ENCODE measurements around the gene MUC5AC. TPM values are rescaled to one million over a fixed set of nuclear protein-coding genes. Genes with fewer than 3 reads are reported as not detected.

MUC5AC gene
- total and polyA plus RNA-seq, 4 donors = not detected

- no peaks in the 10 kb centered on the region for H3K4me1 ChIP-seq (ENCODE audit: control insufficient read depth in 4 of 4, insufficient read depth in 4 of 4, low read length in 3 of 4)
- H3K27ac ChIP-seq (ENCODE audit: low read depth in 1 of 2, low read length in 2 of 2) = no peak overlapping the region
- no peak overlapping the region for H3K4me3 ChIP-seq (ENCODE audit: low read depth in 1 of 3, low read length in 3 of 3)
- no peak overlapping the region for H3K9ac ChIP-seq (ENCODE audit: low read depth in 1 of 2, low read length in 2 of 2)
- no peak for DNase-seq (ENCODE audit: low spot score)
- no peak for TF ChIP-seq REST (IDR thresholded peaks at IDR 0.05)
- TF ChIP-seq SP1 (IDR thresholded peaks at IDR 0.05) = no peak
- no peak for TF ChIP-seq GABPA (IDR thresholded peaks at IDR 0.05 in 1 of 2, conservative IDR thresholded peaks at IDR 0.05 in 1 of 2)
- no peak for TF ChIP-seq MAX (IDR thresholded peaks at IDR 0.05)
- TF ChIP-seq ZBTB33 (IDR thresholded peaks at IDR 0.05) = no peak
- TF ChIP-seq RAD21 (IDR thresholded peaks at IDR 0.05) = no peak
- no peak for TF ChIP-seq FOXA1 (IDR thresholded peaks at IDR 0.05)
- TF ChIP-seq RXRA (IDR thresholded peaks at IDR 0.05) = no peak
- no peak for TF ChIP-seq EGR1 (IDR thresholded peaks at IDR 0.05; ENCODE audit: low read depth in 2 of 2)
- no peak for TF ChIP-seq ATF3 (IDR thresholded peaks at IDR 0.05)
- no peak for TF ChIP-seq TAF1 (conservative IDR thresholded peaks at IDR 0.05)
- no peak for TF ChIP-seq FOXA2 (IDR thresholded peaks at IDR 0.05)
- no peak for TF ChIP-seq JUND (IDR thresholded peaks at IDR 0.05)
- TF ChIP-seq CTCF (IDR thresholded peaks at IDR 0.05; ENCODE audit: low read depth, low read length, missing input control) = no peak
- no peak for TF ChIP-seq HNF4G (IDR thresholded peaks at IDR 0.05)
- TF ChIP-seq HNF4A (conservative IDR thresholded peaks at IDR 0.05) = no peak
- WGBS = 79% methylated on average over 33 of the region's 33 CpGs
- no peaks in the 10 kb centered on the region for H3K36me3 ChIP-seq (ENCODE audit: control insufficient read depth in 4 of 4, insufficient read depth in 3 of 4, low read depth in 1 of 4, low read length in 3 of 4)
- H3K9me3 ChIP-seq (ENCODE audit: control insufficient read depth in 4 of 4, low read length in 3 of 4) = peaks cover 0 to 2% (median 0%) of the 10 kb centered on the region in 4 donors
- no peaks in the 10 kb centered on the region for H3K27me3 ChIP-seq (ENCODE audit: control insufficient read depth in 4 of 4, insufficient read depth in 4 of 4, low read length in 3 of 4)
These were observed 29.2 kb upstream of the MUC5AC start for GRCh38 chr11:1128311-1129142.
